ENCODE data around the gene TCHHL1. TPM values are rescaled to one million over a fixed set of nuclear protein-coding genes. Genes with fewer than 3 reads are reported as not detected.

TCHHL1 gene
- total and polyA plus RNA-seq, 9 of the 15 experiments (the other 6 are each of a cell fraction or from before 2014, with no cell fraction given), result not detected

- TF ChIP-seq ARID3A (IDR thresholded peaks at IDR 0.05; ENCODE audit: borderline replicate concordance, low read depth, low read length) (no peak), TCF7L2 (IDR thresholded peaks at IDR 0.05; ENCODE audit: low read depth, low read length) (no peak), ELK3 (CRISPR knock-in tag; IDR thresholded peaks at IDR 0.05) (no peak), SRSF1 (IDR thresholded peaks at IDR 0.05; ENCODE audit: low read depth, low read length) (no peak), KLF16 (IDR thresholded peaks at IDR 0.05) (no peak), SRSF7 (optimal IDR thresholded peaks at IDR 0.05; ENCODE audit: low read depth, low read length) (no peak), ZNF57 (CRISPR knock-in tag; IDR thresholded peaks at IDR 0.05) (no peak), ZNF232 (CRISPR knock-in tag; IDR thresholded peaks at IDR 0.05) (no peak), ERF (CRISPR knock-in tag; IDR thresholded peaks at IDR 0.05) (no peak), PCBP2 (IDR thresholded peaks at IDR 0.05; ENCODE audit: low read depth, low read length, poor library complexity, severe bottlenecking) (no peak), USF2 (CRISPR knock-in tag; IDR thresholded peaks at IDR 0.05) (no peak; the same call in 1 of the 2 replicates), HMG20A (CRISPR knock-in tag; conservative IDR thresholded peaks at IDR 0.05) (no peak), RERE (CRISPR knock-in tag; IDR thresholded peaks at IDR 0.05; ENCODE audit: borderline replicate concordance) (no peak), XRCC5 (IDR thresholded peaks at IDR 0.05; ENCODE audit: low read depth, low read length) (no peak; the same call in 1 of the 2 replicates)
Observed at GRCh38 chr1:152034654-152035538, 54.0 kb downstream of the TCHHL1 start (continued).
